PFSK-1 (cell line): Measurements from ENCODE around the gene TRMT44.

Experiments
- POLR2AphosphoS5 ChIP-seq: IDR thresholded peaks from 2 replicates; pipeline ENCODE4 v1.6.1; 2012; ENCODE audit warnings: low read depth, mild to moderate bottlenecking, control low read depth, low read length, moderate library complexity
- SIN3A ChIP-seq: IDR thresholded peaks from 2 replicates; pipeline ENCODE4 v1.6.1; 2012; ENCODE audit warnings: mild to moderate bottlenecking, low read length, moderate library complexity, borderline replicate concordance; ENCODE audit not compliant: insufficient read depth

DNA sequence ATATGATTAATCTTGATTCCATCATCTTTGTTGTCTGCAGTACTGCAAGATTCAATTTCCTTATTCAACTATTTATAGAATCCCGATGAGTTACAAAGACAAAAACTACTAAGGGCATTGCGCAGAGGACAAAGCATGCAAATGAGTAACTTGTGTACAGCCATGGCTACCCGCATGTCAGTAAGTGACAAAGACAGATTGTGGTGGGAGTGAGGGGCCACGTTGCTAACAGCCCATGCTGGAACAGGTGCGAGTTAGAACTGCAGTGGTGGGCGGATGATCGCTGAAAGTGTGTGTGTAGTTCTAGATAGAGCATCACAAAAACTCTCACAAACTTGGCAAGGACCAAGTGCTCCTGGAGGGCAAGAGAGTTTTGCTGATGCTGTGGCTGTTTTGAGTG lies 49.5 kb upstream of the TRMT44 start:
- no peak for TF ChIP-seq POLR2AphosphoS5
- no peak for TF ChIP-seq SIN3A
